ENCODE measurements around the gene SH2D1B.

SH2D1B gene

GRCh38 chr1:162349635-162350330 is 62.2 kb downstream of the SH2D1B start:
- Histone ChIP-seq H3K4me1 (ENCODE audit: control insufficient read depth, insufficient read depth, low read length) (peaks cover 8% of the 10 kb centered on the region), H3K4me3 (ENCODE audit: low read depth, low read length) (no peak overlapping the region), H3K27ac (ENCODE audit: low read depth, low read length) (no peak overlapping the region), H3K9me3 (ENCODE audit: control insufficient read depth, insufficient read depth, low read length) (no peaks in the 10 kb centered on the region), H3K36me3 (ENCODE audit: control insufficient read depth, insufficient read depth, low read length) (no peaks in the 10 kb centered on the region), H3K9ac (ENCODE audit: low read depth, low read length) (no peak overlapping the region), H3K27me3 (ENCODE audit: control insufficient read depth, insufficient read depth, low read length) (no peaks in the 10 kb centered on the region)

DNA sequence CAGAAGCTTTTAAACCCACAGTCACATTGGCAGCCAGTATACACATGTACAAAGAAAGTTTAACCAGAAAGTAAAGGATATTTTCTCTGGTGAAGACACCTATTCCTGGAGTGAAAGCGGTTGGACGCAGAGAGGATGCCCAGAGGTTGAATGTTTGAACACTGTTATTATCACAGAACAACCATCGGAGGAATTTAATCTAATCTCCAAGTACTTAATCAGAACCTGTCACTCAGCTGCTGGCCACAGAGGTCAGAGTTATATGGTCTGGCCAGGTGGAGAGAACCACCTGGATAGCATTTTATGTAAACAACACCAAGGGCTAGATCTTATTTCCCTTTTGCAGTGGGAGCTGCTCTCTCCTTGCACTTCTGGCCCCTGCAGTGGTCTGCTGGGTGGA is 64.7 kb downstream of the SH2D1B start:
- Histone ChIP-seq H3K9ac (ENCODE audit: low read depth, low read length) (no peak overlapping the region), H3K4me1 (ENCODE audit: control insufficient read depth, insufficient read depth, low read length) (no peaks in the 10 kb centered on the region), H3K4me3 (ENCODE audit: low read depth, low read length) (no peak overlapping the region)

More for the DNA sequence above, 64.7 kb downstream of the SH2D1B start:
- H3K27me3 ChIP-seq (ENCODE audit: control insufficient read depth, insufficient read depth, low read length) = no peaks in the 10 kb centered on the region
- no peaks in the 10 kb centered on the region for H3K36me3 ChIP-seq (ENCODE audit: control insufficient read depth, insufficient read depth, low read length)
- no peak overlapping the region for H3K27ac ChIP-seq (ENCODE audit: low read depth, low read length)
- no peaks in the 10 kb centered on the region for H3K9me3 ChIP-seq (ENCODE audit: control insufficient read depth, insufficient read depth, low read length)
